ENCODE data around the gene PDE4D.

DNA sequence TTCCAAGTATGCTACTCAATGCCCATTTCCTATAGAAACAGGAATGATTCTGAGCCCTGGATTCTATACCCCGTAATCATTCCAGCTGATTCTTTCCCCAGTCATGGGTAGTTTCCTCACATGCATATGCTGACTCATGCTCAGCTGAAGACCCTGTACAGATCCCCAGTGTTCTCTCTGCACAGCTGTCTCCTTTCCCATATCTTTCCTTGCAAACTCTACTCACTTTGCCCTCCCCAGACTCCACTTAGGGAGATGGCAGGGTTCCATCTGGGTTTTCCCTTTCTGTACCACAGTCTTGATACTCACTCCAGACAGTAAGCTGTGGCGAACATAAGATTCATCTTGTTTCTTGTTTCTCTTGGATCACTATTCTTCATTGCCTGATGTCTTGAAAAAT, 953.1 kb downstream of the PDE4D start:
- TF ChIP-seq, protein P1, sequence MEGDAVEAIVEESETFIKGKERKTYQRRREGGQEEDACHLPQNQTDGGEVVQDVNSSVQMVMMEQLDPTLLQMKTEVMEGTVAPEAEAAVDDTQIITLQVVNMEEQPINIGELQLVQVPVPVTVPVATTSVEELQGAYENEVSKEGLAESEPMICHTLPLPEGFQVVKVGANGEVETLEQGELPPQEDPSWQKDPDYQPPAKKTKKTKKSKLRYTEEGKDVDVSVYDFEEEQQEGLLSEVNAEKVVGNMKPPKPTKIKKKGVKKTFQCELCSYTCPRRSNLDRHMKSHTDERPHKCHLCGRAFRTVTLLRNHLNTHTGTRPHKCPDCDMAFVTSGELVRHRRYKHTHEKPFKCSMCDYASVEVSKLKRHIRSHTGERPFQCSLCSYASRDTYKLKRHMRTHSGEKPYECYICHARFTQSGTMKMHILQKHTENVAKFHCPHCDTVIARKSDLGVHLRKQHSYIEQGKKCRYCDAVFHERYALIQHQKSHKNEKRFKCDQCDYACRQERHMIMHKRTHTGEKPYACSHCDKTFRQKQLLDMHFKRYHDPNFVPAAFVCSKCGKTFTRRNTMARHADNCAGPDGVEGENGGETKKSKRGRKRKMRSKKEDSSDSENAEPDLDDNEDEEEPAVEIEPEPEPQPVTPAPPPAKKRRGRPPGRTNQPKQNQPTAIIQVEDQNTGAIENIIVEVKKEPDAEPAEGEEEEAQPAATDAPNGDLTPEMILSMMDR (IDR thresholded peaks at IDR 0.05; ENCODE audit: low read length) = no peak
- TF ChIP-seq EZH2phosphoT487 (IDR thresholded peaks at IDR 0.05; ENCODE audit: low read length) = no peak

Measured in MM.1S (cell line).